ENCODE measurements around the gene CAPRIN2.

DNA sequence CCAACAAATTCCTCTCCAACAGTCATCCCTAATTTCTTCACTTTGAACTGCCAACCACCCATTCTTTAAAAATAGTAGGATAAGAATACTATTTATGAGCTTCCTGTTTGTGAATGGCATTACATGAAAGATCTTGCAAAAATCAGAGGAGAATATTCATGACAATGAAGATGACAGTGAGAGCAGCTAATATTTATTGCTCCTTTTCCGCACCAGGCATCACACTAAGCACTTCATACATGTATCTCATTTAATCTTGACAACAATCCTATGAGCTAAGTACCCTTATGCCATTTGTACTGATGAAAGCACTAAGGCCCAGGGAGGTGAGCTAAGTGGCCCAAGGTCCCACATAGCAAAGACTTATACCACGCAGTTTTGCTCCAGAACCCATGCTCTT lies 37.3 kb upstream of the CAPRIN2 start:
- TF ChIP-seq POLR2A (IDR thresholded peaks at IDR 0.05; ENCODE audit: low read depth, low read length) (no peak), POLR2AphosphoS5 (IDR thresholded peaks at IDR 0.05; ENCODE audit: low read depth, low read length) (no peak)

Data from GM12892 (cell line).